K562 (cell line): Measurements from ENCODE around the gene IDH1. TPM values are rescaled to one million over a fixed set of nuclear protein-coding genes. Genes with fewer than 3 reads are reported as not detected.
A peak's percentile ranks its signal among the peaks of the same experiment; 100 is the strongest.

ENCODE experiments used
- ATAC-seq: fragments of 200-7000 bp; cut with Tn5 transposase; 3 replicates; pipeline ENCODE4 v1.9.1; 2020; ENCODE audit warnings: moderate library complexity
- BruUV-seq: library from RNA; stranded (reverse); fragments of 400-500 nt; replicated peaks from 2 replicates; lab custom pipeline; 2021; lab: Mats Ljungman, UMichigan
- CTCF ChIA-PET: fragments of 300-600 bp; formaldehyde crosslinking; extraction: SDS; loops from one replicate; lab custom pipeline; 2021; ENCODE audit warnings: low intra/inter-chr PET ratio; lab: Yijun Ruan, JAX
- POLR2A ChIA-PET: fragments of 300-600, 350-650 bp; sonication (Branson Sonifier 250); formaldehyde crosslinking; extraction: SDS; loops from one replicate; lab custom pipeline; 2021; ENCODE audit warnings: antibody characterized with exemption, inconsistent platforms; lab: Yijun Ruan, JAX
- DNase-seq, 4 experiments: peaks; one replicate each; pipeline versions ENCODE4 v3.0.0 to v3.0.0-alpha.2; 2011 to 2018; ENCODE audit warnings: low spot score in 3 of 4, mixed read lengths in 3 of 4; ENCODE audit errors: extremely low read depth in 1 of 4
- FAIRE-seq: peaks from 2 replicates; lab custom pipeline; 2011; peaks lifted over from hg19 to GRCh38; lab: Jason Lieb, UNC
- H2AFZ ChIP-seq: 2 replicates; pipeline ENCODE4 v1.6.0; 2011; ENCODE audit warnings: low read depth, low read length, control low read depth, inconsistent platforms
- H3K27ac ChIP-seq: fragments of 200-600 bp; 3 replicates; pipeline ENCODE4 v1.8.0; 2011; ENCODE audit warnings: low read depth, mild to moderate bottlenecking, control low read depth, inconsistent platforms, low read length, moderate library complexity, mixed read lengths; ENCODE audit errors: extremely low read depth
- H3K27me3 ChIP-seq, 2 experiments: fragments of 300-600 bp in 1 of 2; 2 replicates in 1 of 2; 3 replicates in 1 of 2; pipeline versions ENCODE4 v1.6.0 to v1.8.0; 2011; ENCODE audit warnings: inconsistent platforms in 2 of 2, low read length in 2 of 2, mild to moderate bottlenecking in 1 of 2, mixed read lengths in 1 of 2, moderate library complexity in 1 of 2; ENCODE audit not compliant: control insufficient read depth in 2 of 2, insufficient read depth in 2 of 2
- H3K36me3 ChIP-seq: fragments of 300-600 bp; 3 replicates; pipeline ENCODE4 v1.8.0; 2011; ENCODE audit warnings: mild to moderate bottlenecking, low read length, inconsistent platforms; ENCODE audit not compliant: control insufficient read depth, insufficient read depth
- H3K4me1 ChIP-seq, 2 experiments: fragments of 200-600 bp in 1 of 2; replicated peaks in 1 of 2; 2 replicates in 1 of 2; 3 replicates in 1 of 2; pipeline versions ENCODE4 v1.5.1 to v1.8.0; 2011; ENCODE audit warnings: inconsistent platforms in 2 of 2, low read length in 2 of 2, mild to moderate bottlenecking in 1 of 2, mixed read lengths in 1 of 2, moderate library complexity in 1 of 2; ENCODE audit not compliant: control insufficient read depth in 2 of 2, insufficient read depth in 2 of 2
- H3K4me2 ChIP-seq: 2 replicates; pipeline ENCODE4 v1.6.1; 2011; ENCODE audit warnings: low read length, control low read depth, inconsistent platforms, mixed read lengths; ENCODE audit not compliant: insufficient read depth
- H3K4me3 ChIP-seq: fragments of 200-600 bp; sonication (generic), shearing (Covaris generic); 2 replicates; pipeline ENCODE4 v1.5.1; 2016; ENCODE audit warnings: control low read depth, inconsistent platforms
- H3K79me2 ChIP-seq: fragments of 200-600 bp; 3 replicates; pipeline ENCODE4 v1.8.0; 2011; ENCODE audit warnings: low read length, inconsistent platforms; ENCODE audit not compliant: control insufficient read depth, insufficient read depth
- H3K9ac ChIP-seq, 2 experiments: 2 replicates each; pipeline versions ENCODE4 v1.6.0 to v1.6.1; 2011; ENCODE audit warnings: low read depth in 2 of 2, low read length in 2 of 2, control low read depth in 1 of 2, inconsistent platforms in 1 of 2, mild to moderate bottlenecking in 1 of 2, mixed read lengths in 1 of 2; ENCODE audit not compliant: insufficient read depth in 1 of 2
- H3K9me1 ChIP-seq: one replicate; pipeline ENCODE4 v1.6.0; 2011; ENCODE audit warnings: inconsistent platforms, mild to moderate bottlenecking, low read length, moderate library complexity; ENCODE audit not compliant: control insufficient read depth, insufficient read depth
- H3K9me3 ChIP-seq: replicated peaks from 2 replicates; pipeline ENCODE4 v1.5.1; 2011; ENCODE audit warnings: low read depth, low read length, inconsistent platforms; ENCODE audit not compliant: control insufficient read depth, insufficient read depth
- H4K20me1 ChIP-seq: replicated peaks from 2 replicates; pipeline ENCODE4 v1.6.1; 2011; ENCODE audit warnings: low read length, inconsistent platforms, mixed read lengths; ENCODE audit not compliant: control insufficient read depth, insufficient read depth
- ATF1 ChIP-seq, 2 experiments: fragments of 450-650 bp in 1 of 2; IDR thresholded peaks; 2 replicates each; pipeline ENCODE4 v1.6.1; 2016; ENCODE audit warnings: missing compliant biosample characterization in 1 of 2, missing genetic modification characterization in 1 of 2
- C11orf30 ChIP-seq: fragments of 450-650 bp; IDR thresholded peaks from 2 replicates; pipeline ENCODE4 v1.6.1; 2016; ENCODE audit warnings: low read depth, mild to moderate bottlenecking
- GABPA ChIP-seq: fragments of 200-800 bp; sonication (Bioruptor generic); conservative IDR thresholded peaks from 2 replicates; pipeline ENCODE4 v1.6.1; 2016; ENCODE audit warnings: low read depth, missing genetic modification characterization, missing compliant biosample characterization
- MAFF ChIP-seq: IDR thresholded peaks from 2 replicates; pipeline ENCODE4 v1.6.1; 2012; ENCODE audit warnings: low read length, improper control_type of control experiment
- NFE2 ChIP-seq: IDR thresholded peaks from 2 replicates; pipeline ENCODE4 v1.6.1; 2014; ENCODE audit warnings: antibody characterized with exemption, low read depth
- NR0B1 ChIP-seq: fragments of 450-650 bp; IDR thresholded peaks from one replicate; pipeline ENCODE4 v1.6.1; 2018; ENCODE audit warnings: mild to moderate bottlenecking, moderate library complexity; ENCODE audit not compliant: partially characterized antibody
- PCBP1 ChIP-seq: fragments of 200-400 bp; formaldehyde crosslinking; IDR thresholded peaks from 2 replicates; pipeline ENCODE4 v1.6.1; 2018; ENCODE audit warnings: mild to moderate bottlenecking, low read depth, low read length; ENCODE audit not compliant: poor library complexity, severe bottlenecking
- SMARCC2 ChIP-seq: fragments of 450-650 bp; IDR thresholded peaks from 2 replicates; pipeline ENCODE4 v1.6.1; 2017; ENCODE audit warnings: antibody characterized with exemption, moderate library complexity, mild to moderate bottlenecking, low read depth
- THAP7 ChIP-seq: fragments of 250-450 bp; sonication (Bioruptor Pico); IDR thresholded peaks from 2 replicates; pipeline ENCODE4 v1.5.0; 2021
- THRA ChIP-seq: fragments of 450-650 bp; IDR thresholded peaks from 2 replicates; pipeline ENCODE4 v1.6.1; 2017; ENCODE audit warnings: mild to moderate bottlenecking, moderate library complexity
- U2AF2 ChIP-seq: fragments of 200-400 bp; formaldehyde crosslinking; optimal IDR thresholded peaks from 2 replicates; pipeline ENCODE3; 2017; ENCODE audit warnings: low read depth, mild to moderate bottlenecking, low read length
- ZC3H11A ChIP-seq: IDR thresholded peaks from 2 replicates; pipeline ENCODE4 v1.6.1; 2012; ENCODE audit warnings: low read depth, low read length, improper control_type of control experiment
- ZNF316 ChIP-seq: fragments of 450-650 bp; IDR thresholded peaks from 2 replicates; pipeline ENCODE4 v1.6.1; 2016
- WGBS: fragments of 100-300 bp; shearing (Covaris generic); methylation state at CpG from one replicate; pipeline ENCODE4 v1.1.6; 2016; ENCODE audit warnings: low coverage, mixed read lengths; ENCODE audit not compliant: insufficient coverage; ENCODE audit errors: missing lambda C conversion rate; 5-methylcytosine and 5-hydroxymethylcytosine counted together
- in situ Hi-C: fragments of 300-500 bp; cut with MboI; formaldehyde crosslinking; loops from 4 replicates; pipeline ENCODE4 v1.15.0; 2018; ENCODE audit warnings: inconsistent platforms, mixed read lengths
- intact Hi-C: fragments of 100-400 bp; cut with micrococcal nuclease; formaldehyde crosslinking; loops from 2 replicates; pipeline ENCODE4 v1.14.2; 2022
- polyA plus RNA-seq, 8 experiments: library from polyadenylated mRNA; depleted of rRNA in 4 of 8; stranded (reverse) in 5 of 8; unstranded in 3 of 8; fragments of >200 nt; fragmentation: Nextera tagmentation in 2 of 8; fragmentation: Illumina TruSeq in 1 of 8; extraction: Ambion mirVana in 2 of 8; extraction: Trizol in 1 of 8; gene quantifications; 2 replicates each; pipeline versions ENCODE4 v1.2.1 to v1.2.3, GENCODE V29; 2011 to 2014; ENCODE audit warnings: inconsistent platforms in 1 of 8, missing spikeins in 1 of 8
- total RNA-seq, 7 experiments: library from RNA; depleted of rRNA in 6 of 7; stranded (reverse); fragments of >200 nt in 6 of 7; fragmentation: Illumina TruSeq in 2 of 7; extraction: Trizol in 2 of 7; gene quantifications; 2 replicates each; pipeline versions ENCODE4 v1.2.1 to v1.2.3, GENCODE V29; 2011 to 2021; ENCODE audit warnings: low replicate concordance in 1 of 7

Gene IDH1
- total and polyA plus RNA-seq, 9 of the 15 experiments (the other 6 are each of a cell fraction or from before 2014, with no cell fraction given), result 61.9 to 194 (median 101) TPM

- no peak for TF ChIP-seq THAP7 (CRISPR knock-in tag)
- no peak for TF ChIP-seq U2AF2
- TF ChIP-seq NR0B1, result no peak
- TF ChIP-seq ZC3H11A, result no peak
- no peak for TF ChIP-seq GABPA
- no peak for TF ChIP-seq PCBP1
- TF ChIP-seq SMARCC2, result no peak
- TF ChIP-seq, all 486 proteins: peak for 0
Observed at GRCh38 chr2:208285853-208286252, 31.0 kb upstream of the IDH1 start (continued).

GRCh38 chr2:208280933-208281332 lies 26.1 kb upstream of the IDH1 start:
- WGBS, result 47% methylated on average over 3 of the region's 3 CpGs
- no peak for DNase-seq
- TF ChIP-seq ATF1 (CRISPR knock-in tag; IDR thresholded peaks at IDR 0.05), result no peak
- TF ChIP-seq ATF1 (tag; IDR thresholded peaks at IDR 0.05), result no peak
- 0 out of 2 replicates have a peak, but pooled peaks have one; percentile 7 for TF ChIP-seq MAFF
- no peak for TF ChIP-seq THRA
- TF ChIP-seq ZNF316, result 0 out of 2 replicates have a peak, but pooled peaks have one; percentile 36
- peak; percentile 43; the same call in 1 of the 2 replicates for TF ChIP-seq C11orf30
- peak; percentile 62 for TF ChIP-seq NFE2
- in situ Hi-C loops (no loop called here), intact Hi-C loops (no loop called here)
- no peaks in the 10 kb centered on the region for H3K9me1 ChIP-seq
- CTCF ChIA-PET, result no interaction called here
- peaks cover 82% of the 10 kb centered on the region for H3K36me3 ChIP-seq
- no peak overlapping the region for H3K9ac ChIP-seq
- no peak overlapping the region for H2AFZ ChIP-seq
- BruUV-seq, result no TSS peak
- H3K27ac ChIP-seq, result no peak overlapping the region; the same call in 2 of the 3 replicates
- POLR2A ChIA-PET, result interaction anchor here (1.0 to 1.4 kb wide), 3 partner anchors 11 to 23 kb away, joined by 3 to 4 read pairs (median 3); no protein-coding TSS in a partner anchor
- no peak overlapping the region for H3K4me2 ChIP-seq
- H3K4me1 ChIP-seq, result no peaks in the 10 kb centered on the region; a peak in 1 of 5 replicates
- H4K20me1 ChIP-seq, result no peaks in the 10 kb centered on the region
- ATAC-seq, result no peak
- peaks cover 4% of the 10 kb centered on the region; the same call in 1 of the 3 replicates for H3K79me2 ChIP-seq
- H3K4me3 ChIP-seq, result no peak overlapping the region
- FAIRE-seq, result no peak
- H3K9me3 ChIP-seq, result no peaks in the 10 kb centered on the region
- H3K27me3 ChIP-seq, result no peaks in the 10 kb centered on the region
